ENCODE data around the gene GNB1L. TPM values are rescaled to one million over a fixed set of nuclear protein-coding genes. Genes with fewer than 3 reads are reported as not detected.

The GNB1L gene
- polyA plus RNA-seq, 3 donors = 3.4 to 6.0 (median 4.8) TPM

DNA sequence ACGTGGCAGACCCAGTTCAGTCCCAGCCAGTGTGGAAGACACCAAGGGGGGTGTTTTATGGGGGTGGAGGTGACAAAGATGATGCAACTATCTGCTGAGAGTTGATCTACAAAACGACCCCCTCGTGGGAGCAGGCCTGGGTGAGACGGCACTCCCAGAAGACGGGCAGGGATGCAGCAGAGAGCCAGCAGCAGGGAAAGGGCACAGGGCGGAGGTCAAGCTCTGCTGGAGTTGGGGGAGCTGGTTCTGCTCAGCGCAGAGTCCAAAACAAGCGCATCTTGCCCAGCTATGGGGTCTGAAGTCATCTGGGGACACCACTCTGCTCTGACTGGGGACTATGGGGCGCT is 3.9 kb downstream of the GNB1L start:
- TF ChIP-seq, protein P1, sequence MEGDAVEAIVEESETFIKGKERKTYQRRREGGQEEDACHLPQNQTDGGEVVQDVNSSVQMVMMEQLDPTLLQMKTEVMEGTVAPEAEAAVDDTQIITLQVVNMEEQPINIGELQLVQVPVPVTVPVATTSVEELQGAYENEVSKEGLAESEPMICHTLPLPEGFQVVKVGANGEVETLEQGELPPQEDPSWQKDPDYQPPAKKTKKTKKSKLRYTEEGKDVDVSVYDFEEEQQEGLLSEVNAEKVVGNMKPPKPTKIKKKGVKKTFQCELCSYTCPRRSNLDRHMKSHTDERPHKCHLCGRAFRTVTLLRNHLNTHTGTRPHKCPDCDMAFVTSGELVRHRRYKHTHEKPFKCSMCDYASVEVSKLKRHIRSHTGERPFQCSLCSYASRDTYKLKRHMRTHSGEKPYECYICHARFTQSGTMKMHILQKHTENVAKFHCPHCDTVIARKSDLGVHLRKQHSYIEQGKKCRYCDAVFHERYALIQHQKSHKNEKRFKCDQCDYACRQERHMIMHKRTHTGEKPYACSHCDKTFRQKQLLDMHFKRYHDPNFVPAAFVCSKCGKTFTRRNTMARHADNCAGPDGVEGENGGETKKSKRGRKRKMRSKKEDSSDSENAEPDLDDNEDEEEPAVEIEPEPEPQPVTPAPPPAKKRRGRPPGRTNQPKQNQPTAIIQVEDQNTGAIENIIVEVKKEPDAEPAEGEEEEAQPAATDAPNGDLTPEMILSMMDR (IDR thresholded peaks at IDR 0.05) = no peak
- peaks cover 0 to 7% (median 3%) of the 10 kb centered on the region in 7 donors for H3K9me3 Mint-ChIP-seq
- peaks cover 16 to 31% of the 10 kb centered on the region in 2 donors for H3K36me3 Mint-ChIP-seq
- Histone ChIP-seq H3K27ac (ENCODE audit: low read depth in 1 of 2, low read length in 2 of 2) (peak overlapping the region in 1 of 2 donors; percentile 20), H4K20me1 (ENCODE audit: insufficient read depth, low read length) (peaks cover 6% of the 10 kb centered on the region), H3K4me1 (ENCODE audit: control insufficient read depth in 1 of 2, insufficient read depth in 2 of 2, low read length in 2 of 2) (peaks cover 23 to 25% of the 10 kb centered on the region in 2 donors), H3K79me2 (ENCODE audit: insufficient read depth, low read length) (peaks cover 40% of the 10 kb centered on the region), H3K4me2 (replicated peaks; ENCODE audit: extremely low read depth, low read length, poor library complexity, severe bottlenecking) (no peak overlapping the region), H3K9ac (ENCODE audit: insufficient read depth, low read length, poor library complexity, severe bottlenecking) (no peak overlapping the region), H3K27me3 (ENCODE audit: control insufficient read depth in 2 of 2, insufficient read depth in 2 of 2, low read length in 2 of 2) (no peaks in the 10 kb centered on the region), H3K36me3 (replicated peaks in 1 of 2; ENCODE audit: control insufficient read depth in 1 of 2, insufficient read depth in 2 of 2, low read length in 2 of 2) (peaks cover 19 to 24% of the 10 kb centered on the region in 2 donors), H3K4me3 (replicated peaks in 1 of 3; ENCODE audit: low read depth in 2 of 3, low read length in 3 of 3) (no peak overlapping the region), H2AFZ (ENCODE audit: insufficient read depth, low read depth, low read length, poor library complexity, severe bottlenecking) (no peak overlapping the region), H3K9me3 (replicated peaks in 1 of 2; ENCODE audit: control insufficient read depth in 1 of 2, insufficient read depth in 1 of 2, low read length in 2 of 2) (no peaks in the 10 kb centered on the region)
- H3K4me1 Mint-ChIP-seq = peaks cover 23% of the 10 kb centered on the region
- 90% methylated on average over 9 of the region's 9 CpGs for WGBS (ENCODE audit: insufficient coverage)
- H3K27ac Mint-ChIP-seq = peak overlapping the region in 1 of 7 donors; percentile 63
- no peak overlapping the region for H3K4me3 Mint-ChIP-seq
- peaks cover 0 to 4% (median 2%) of the 10 kb centered on the region in 3 donors for H3K27me3 Mint-ChIP-seq (ENCODE audit: low read depth in 3 of 3)
- DNase-seq = no peak
- intact Hi-C loops (cut with micrococcal nuclease) = loop anchor here (5.0 to 10.0 kb wide), 4 partner anchors 37 to 376 kb away; partner anchors contain the start of genes ARVCF (in 1 of the 2), CDC45 (in 1 of the 2), RANBP1 (in 1 of the 2) and TRMT2A (in 1 of the 2)

DNA sequence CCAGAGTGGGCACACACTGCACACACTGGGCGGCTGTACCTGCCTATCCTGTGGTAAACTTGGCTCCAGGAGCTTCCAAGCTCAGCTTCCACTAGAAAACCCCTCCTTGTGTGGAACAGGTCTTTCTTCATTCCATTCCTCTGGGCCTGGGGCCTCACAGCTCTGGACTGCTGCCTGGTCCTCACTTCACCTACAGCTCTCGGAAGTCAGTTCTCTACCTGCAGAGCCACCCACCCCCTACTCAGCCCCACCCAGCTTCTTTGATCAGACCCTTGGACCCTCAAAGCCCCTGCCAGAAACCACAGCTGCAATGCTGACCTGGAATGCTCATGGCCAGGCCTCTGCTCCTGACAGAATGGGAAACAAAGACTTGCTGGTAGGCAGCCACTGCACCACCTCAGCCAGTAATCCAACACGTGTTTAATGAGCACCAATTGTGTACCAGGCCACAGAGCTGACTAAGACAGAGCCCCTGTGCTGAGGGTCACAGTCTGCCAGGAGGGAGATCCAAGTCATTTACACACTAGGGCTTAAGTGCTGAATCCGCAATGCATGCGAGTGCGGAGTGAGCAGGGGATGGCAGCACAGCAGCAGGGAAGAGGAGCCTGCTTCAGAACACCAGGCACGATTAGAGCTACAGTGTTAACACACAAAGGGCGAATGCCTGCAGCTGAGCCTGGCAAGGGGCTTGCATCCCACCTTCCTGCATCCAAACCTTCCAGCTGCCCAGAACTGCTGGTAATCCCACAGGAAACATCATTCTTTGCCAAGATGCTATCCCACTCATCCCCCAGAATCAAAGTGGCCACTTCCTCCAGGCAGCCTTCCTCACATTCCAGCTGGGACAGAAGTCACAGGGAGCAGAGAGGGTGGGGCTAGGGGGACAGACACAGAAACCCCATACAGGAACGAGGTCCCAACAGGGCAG is 4.6 kb downstream of the GNB1L start:
- H3K36me3 Mint-ChIP-seq = peaks cover 16 to 31% of the 10 kb centered on the region in 2 donors
- 97% methylated on average over 7 of the region's 9 CpGs for WGBS (ENCODE audit: insufficient coverage)
- no peak for DNase-seq
- H3K27me3 ChIP-seq (ENCODE audit: control insufficient read depth in 2 of 2, insufficient read depth in 2 of 2, low read length in 2 of 2) = no peaks in the 10 kb centered on the region
- peaks cover 18 to 24% of the 10 kb centered on the region in 2 donors for H3K4me1 ChIP-seq (ENCODE audit: control insufficient read depth in 1 of 2, insufficient read depth in 2 of 2, low read length in 2 of 2)
- H3K79me2 ChIP-seq (ENCODE audit: insufficient read depth, low read length) = peaks cover 34% of the 10 kb centered on the region
- H2AFZ ChIP-seq (ENCODE audit: insufficient read depth, low read depth, low read length, poor library complexity, severe bottlenecking) = no peak overlapping the region
- peaks cover 20% of the 10 kb centered on the region for H3K4me1 Mint-ChIP-seq
- H4K20me1 ChIP-seq (ENCODE audit: insufficient read depth, low read length) = peaks cover 6% of the 10 kb centered on the region
- H3K36me3 ChIP-seq (replicated peaks in 1 of 2; ENCODE audit: control insufficient read depth in 1 of 2, insufficient read depth in 2 of 2, low read length in 2 of 2) = peaks cover 19 to 24% of the 10 kb centered on the region in 2 donors
- peak overlapping the region in 2 of 7 donors; percentile 41 to 63 for H3K27ac Mint-ChIP-seq
- intact Hi-C loops (cut with micrococcal nuclease) = loop anchor here (5.0 to 10.0 kb wide), 4 partner anchors 37 to 375 kb away; partner anchors contain the start of genes ARVCF (in 1 of the 2), CDC45 (in 1 of the 2), RANBP1 (in 1 of the 2) and TRMT2A (in 1 of the 2)
- peak overlapping the region in 1 of 2 donors; percentile 20 for H3K27ac ChIP-seq (ENCODE audit: low read depth in 1 of 2, low read length in 2 of 2)
- TF ChIP-seq, protein P1 (IDR thresholded peaks at IDR 0.05) = no peak
- H3K9me3 Mint-ChIP-seq = peaks cover 0 to 7% (median 3%) of the 10 kb centered on the region in 7 donors
- peaks cover 0 to 4% (median 2%) of the 10 kb centered on the region in 3 donors for H3K27me3 Mint-ChIP-seq (ENCODE audit: low read depth in 3 of 3)
- H3K4me2 ChIP-seq (replicated peaks; ENCODE audit: extremely low read depth, low read length, poor library complexity, severe bottlenecking) = no peak overlapping the region
- H3K4me3 ChIP-seq (replicated peaks in 1 of 3; ENCODE audit: low read depth in 2 of 3, low read length in 3 of 3) = no peak overlapping the region
- no peaks in the 10 kb centered on the region for H3K9me3 ChIP-seq (replicated peaks in 1 of 2; ENCODE audit: control insufficient read depth in 1 of 2, insufficient read depth in 1 of 2, low read length in 2 of 2)
- no peak overlapping the region for H3K9ac ChIP-seq (ENCODE audit: insufficient read depth, low read length, poor library complexity, severe bottlenecking)
- H3K4me3 Mint-ChIP-seq = no peak overlapping the region
